ENCODE data around the gene ADAMTS13. TPM values are rescaled to one million over a fixed set of nuclear protein-coding genes. Genes with fewer than 3 reads are reported as not detected.
"Not testable (repeated sequence)": the region's sequence is repeated elsewhere in the genome, so short reads cannot be mapped to it uniquely, and the experiment has no call there.

The ADAMTS13 gene
- 2.3 TPM for polyA plus RNA-seq (2013, experiment 1 of 2)
- 4.4 TPM for polyA plus RNA-seq (2013, experiment 2 of 2)

GRCh38 chr9:133421615-133422542 lies at the start of gene ADAMTS13:
TSS of gene ADAMTS13 (plus strand) at chr9:133422367. CDS start at chr9:133422444, 77 bp downstream.
- 0 out of 2 replicates have a peak, but pooled peaks cover 4% of the 10 kb centered on the region for H3K36me3 ChIP-seq (ENCODE audit: insufficient read depth, low read length)
- H3K9ac ChIP-seq (ENCODE audit: low read depth, low read length), result no peak within 1 kb of the TSS
- no peaks in the 10 kb centered on the region for H3K9me3 ChIP-seq (ENCODE audit: insufficient read depth, low read depth, low read length)
- 75% methylated on average over 23 of the region's 23 CpGs for WGBS
- H3K4me3 ChIP-seq (ENCODE audit: low read length), result no peak within 1 kb of the TSS
- H3K27me3 ChIP-seq (ENCODE audit: insufficient read depth, low read length), result no peaks in the 10 kb centered on the region
- H3K27ac ChIP-seq (ENCODE audit: low read depth, low read length), result no peak within 1 kb of the TSS
- 0 out of 2 replicates have a peak, but pooled peaks cover 3% of the 10 kb centered on the region for H3K4me1 ChIP-seq (ENCODE audit: insufficient read depth, low read length)

- Histone ChIP-seq H3K27ac (ENCODE audit: low read depth, low read length) (no peak overlapping the region), H3K27me3 (ENCODE audit: insufficient read depth, low read length) (peaks cover 14% of the 10 kb centered on the region), H3K4me1 (ENCODE audit: insufficient read depth, low read length) (no peaks in the 10 kb centered on the region), H3K9me3 (ENCODE audit: insufficient read depth, low read depth, low read length) (no peaks in the 10 kb centered on the region), H3K9ac (ENCODE audit: low read depth, low read length) (peak overlapping the region; percentile 96), H3K4me3 (ENCODE audit: low read length) (peak overlapping the region; percentile 86), H3K36me3 (ENCODE audit: insufficient read depth, low read length) (peaks cover 26% of the 10 kb centered on the region)
- 40% methylated on average over 12 of the region's 12 CpGs for WGBS
Observed at GRCh38 chr9:133374612-133375115, 47.5 kb upstream of the ADAMTS13 start.

GRCh38 chr9:133375116-133375723 lies 46.9 kb upstream of the ADAMTS13 start:
- WGBS, result under 1% methylated on average over 39 of the region's 39 CpGs
- peak overlapping the region; percentile 86 for H3K4me3 ChIP-seq (ENCODE audit: low read length)
- no peaks in the 10 kb centered on the region for H3K4me1 ChIP-seq (ENCODE audit: insufficient read depth, low read length)
- peaks cover 14% of the 10 kb centered on the region for H3K27me3 ChIP-seq (ENCODE audit: insufficient read depth, low read length)
- peak overlapping the region; percentile 96 for H3K9ac ChIP-seq (ENCODE audit: low read depth, low read length)
- no peaks in the 10 kb centered on the region for H3K9me3 ChIP-seq (ENCODE audit: insufficient read depth, low read depth, low read length)
- peak overlapping the region; percentile 90 for H3K27ac ChIP-seq (ENCODE audit: low read depth, low read length)
- H3K36me3 ChIP-seq (ENCODE audit: insufficient read depth, low read length), result peaks cover 20% of the 10 kb centered on the region

GRCh38 chr9:133375724-133376654 lies 46.2 kb upstream of the ADAMTS13 start, which contains the start of the genes STKLD1 and SURF4:
TSS of gene STKLD1 (plus strand) at chr9:133376366. CDS start at chr9:133376474, 108 bp downstream.
TSS of gene SURF4 (minus strand) at chr9:133376060. CDS start at chr9:133375969, 91 bp downstream.
- no peaks in the 10 kb centered on the region for H3K4me1 ChIP-seq (ENCODE audit: insufficient read depth, low read length)
- H3K9ac ChIP-seq (ENCODE audit: low read depth, low read length), result peak within 1 kb of the TSS; percentile 96
- WGBS, result 1% methylated on average over 120 of the region's 120 CpGs
- peaks cover 14% of the 10 kb centered on the region for H3K27me3 ChIP-seq (ENCODE audit: insufficient read depth, low read length)
- peak within 1 kb of the TSS; percentile 86 for H3K4me3 ChIP-seq (ENCODE audit: low read length)
- H3K27ac ChIP-seq (ENCODE audit: low read depth, low read length), result peak within 1 kb of the TSS; percentile 90
- H3K36me3 ChIP-seq (ENCODE audit: insufficient read depth, low read length), result peaks cover 13% of the 10 kb centered on the region; the same call in 1 of the 2 replicates
- H3K9me3 ChIP-seq (ENCODE audit: insufficient read depth, low read depth, low read length), result no peaks in the 10 kb centered on the region

GRCh38 chr9:133377280-133377679 lies 44.9 kb upstream of the ADAMTS13 start:
- peaks cover 14% of the 10 kb centered on the region for H3K27me3 ChIP-seq (ENCODE audit: insufficient read depth, low read length)
- WGBS, result 92% methylated on average over 14 of the region's 14 CpGs
- H3K9ac ChIP-seq (ENCODE audit: low read depth, low read length); H3K9me3 ChIP-seq (ENCODE audit: insufficient read depth, low read depth, low read length); H3K4me1 ChIP-seq (ENCODE audit: insufficient read depth, low read length); H3K4me3 ChIP-seq (ENCODE audit: low read length); H3K36me3 ChIP-seq (ENCODE audit: insufficient read depth, low read length); H3K27ac ChIP-seq (ENCODE audit: low read depth, low read length): not testable (repeated sequence)

GRCh38 chr9:133377721-133378216 lies 44.4 kb upstream of the ADAMTS13 start:
- Histone ChIP-seq H3K27me3 (ENCODE audit: insufficient read depth, low read length) (peaks cover 14% of the 10 kb centered on the region), H3K9ac (ENCODE audit: low read depth, low read length) (no peak overlapping the region), H3K4me1 (ENCODE audit: insufficient read depth, low read length) (no peaks in the 10 kb centered on the region), H3K4me3 (ENCODE audit: low read length) (no peak overlapping the region), H3K27ac (ENCODE audit: low read depth, low read length) (no peak overlapping the region), H3K9me3 (ENCODE audit: insufficient read depth, low read depth, low read length) (no peaks in the 10 kb centered on the region), H3K36me3 (ENCODE audit: insufficient read depth, low read length) (peaks cover 7% of the 10 kb centered on the region; the same call in 1 of the 2 replicates)
- 53% methylated on average over 6 of the region's 6 CpGs for WGBS

- Histone ChIP-seq H3K4me1 (ENCODE audit: insufficient read depth, low read length) (no peaks in the 10 kb centered on the region), H3K27ac (ENCODE audit: low read depth, low read length) (no peak overlapping the region), H3K4me3 (ENCODE audit: low read length) (no peak overlapping the region), H3K36me3 (ENCODE audit: insufficient read depth, low read length) (peaks cover 2% of the 10 kb centered on the region; the same call in 1 of the 2 replicates), H3K9ac (ENCODE audit: low read depth, low read length) (no peak overlapping the region), H3K9me3 (ENCODE audit: insufficient read depth, low read depth, low read length) (no peaks in the 10 kb centered on the region), H3K27me3 (ENCODE audit: insufficient read depth, low read length) (peaks cover 14% of the 10 kb centered on the region)
- WGBS, result 95% methylated on average over 1 of the region's 1 CpG
Observed at GRCh38 chr9:133378408-133378962, 43.7 kb upstream of the ADAMTS13 start.

- Histone ChIP-seq H3K36me3 (ENCODE audit: insufficient read depth, low read length) (no peaks in the 10 kb centered on the region), H3K4me1 (ENCODE audit: insufficient read depth, low read length) (no peaks in the 10 kb centered on the region), H3K27me3 (ENCODE audit: insufficient read depth, low read length) (peaks cover 14% of the 10 kb centered on the region), H3K9me3 (ENCODE audit: insufficient read depth, low read depth, low read length) (no peaks in the 10 kb centered on the region), H3K27ac (ENCODE audit: low read depth, low read length) (no peak overlapping the region), H3K9ac (ENCODE audit: low read depth, low read length) (no peak overlapping the region), H3K4me3 (ENCODE audit: low read length) (no peak overlapping the region)
- 91% methylated on average over 13 of the region's 14 CpGs for WGBS
Observed at GRCh38 chr9:133379153-133380086, 42.7 kb upstream of the ADAMTS13 start.

- Histone ChIP-seq H3K4me3 (ENCODE audit: low read length) (no peak overlapping the region), H3K4me1 (ENCODE audit: insufficient read depth, low read length) (no peaks in the 10 kb centered on the region), H3K27ac (ENCODE audit: low read depth, low read length) (no peak overlapping the region), H3K9ac (ENCODE audit: low read depth, low read length) (no peak overlapping the region), H3K36me3 (ENCODE audit: insufficient read depth, low read length) (no peaks in the 10 kb centered on the region), H3K9me3 (ENCODE audit: insufficient read depth, low read depth, low read length) (no peaks in the 10 kb centered on the region), H3K27me3 (ENCODE audit: insufficient read depth, low read length) (peaks cover 14% of the 10 kb centered on the region)
- 92% methylated on average over 4 of the region's 4 CpGs for WGBS
Observed at GRCh38 chr9:133380734-133381133, 41.4 kb upstream of the ADAMTS13 start.

Data from HUES64 (cell line).